DND-41 (cell line): ENCODE results near the gene PRR36.
A peak's percentile ranks its signal among the peaks of the same experiment; 100 is the strongest.

Experiments
- ATAC-seq: fragments of 200-7000 bp; cut with Tn5 transposase; 3 replicates; pipeline ENCODE4 v1.9.1; 2021; ENCODE audit warnings: low read depth; ENCODE audit not compliant: insufficient read depth
- DNase-seq: peaks from one replicate; pipeline ENCODE4 v3.0.0-alpha.2; 2020
- H2AFZ ChIP-seq: 2 replicates; pipeline ENCODE4 v1.6.0; 2012; ENCODE audit warnings: low read depth, low read length
- H3K27ac ChIP-seq: 2 replicates; pipeline ENCODE4 v1.5.1; 2012; ENCODE audit warnings: low read length, inconsistent platforms
- H3K27me3 ChIP-seq: fragments of 200-600 bp; sonication (generic); 2 replicates; pipeline ENCODE4 v1.6.0; 2012; ENCODE audit warnings: low read length, mild to moderate bottlenecking, inconsistent platforms; ENCODE audit not compliant: insufficient read depth, poor library complexity
- H3K36me3 ChIP-seq: 2 replicates; pipeline ENCODE4 v1.5.1; 2012; ENCODE audit warnings: low read length, inconsistent platforms; ENCODE audit not compliant: insufficient read depth
- H3K4me1 ChIP-seq: 2 replicates; pipeline ENCODE4 v1.5.1; 2012; ENCODE audit warnings: mild to moderate bottlenecking, low read length; ENCODE audit not compliant: insufficient read depth
- H3K4me2 ChIP-seq: 2 replicates; pipeline ENCODE4 v1.6.0; 2012; ENCODE audit warnings: mild to moderate bottlenecking, moderate library complexity, low read length, inconsistent platforms; ENCODE audit not compliant: insufficient read depth
- H3K4me3 ChIP-seq, 2 experiments: fragments of 200-600 bp in 1 of 2; shearing (Covaris generic) in 1 of 2; 2 replicates each; pipeline ENCODE4 v1.5.1; 2012 to 2016; ENCODE audit warnings: inconsistent platforms in 2 of 2, low read length in 2 of 2, mild to moderate bottlenecking in 2 of 2, low read depth in 1 of 2, moderate library complexity in 1 of 2
- H3K79me2 ChIP-seq: 2 replicates; pipeline ENCODE4 v1.6.0; 2012; ENCODE audit warnings: low read length, inconsistent platforms; ENCODE audit not compliant: insufficient read depth
- H3K9ac ChIP-seq: 2 replicates; pipeline ENCODE4 v1.6.0; 2012; ENCODE audit warnings: low read depth, mild to moderate bottlenecking, inconsistent platforms, low read length, moderate library complexity
- H3K9me3 ChIP-seq: 2 replicates; pipeline ENCODE4 v1.5.1; 2012; ENCODE audit warnings: low read length, moderate library complexity, mild to moderate bottlenecking, inconsistent platforms; ENCODE audit not compliant: insufficient read depth, severe bottlenecking
- H4K20me1 ChIP-seq: 2 replicates; pipeline ENCODE4 v1.6.0; 2012; ENCODE audit warnings: low read length; ENCODE audit not compliant: insufficient read depth
- EZH2 ChIP-seq: IDR thresholded peaks from 3 replicates; pipeline ENCODE4 v1.6.1; 2012; ENCODE audit warnings: borderline replicate concordance, low read depth, mild to moderate bottlenecking, moderate library complexity, low read length, inconsistent platforms; ENCODE audit not compliant: severe bottlenecking
- TF ChIP-seq, protein P1 (sequence below): IDR thresholded peaks from 2 replicates; pipeline ENCODE4 v1.5.1; 2012; ENCODE audit warnings: borderline replicate concordance, low read length, moderate library complexity, mild to moderate bottlenecking; ENCODE audit not compliant: poor library complexity, severe bottlenecking; ENCODE audit errors: extremely low read depth

Gene PRR36

DNA sequence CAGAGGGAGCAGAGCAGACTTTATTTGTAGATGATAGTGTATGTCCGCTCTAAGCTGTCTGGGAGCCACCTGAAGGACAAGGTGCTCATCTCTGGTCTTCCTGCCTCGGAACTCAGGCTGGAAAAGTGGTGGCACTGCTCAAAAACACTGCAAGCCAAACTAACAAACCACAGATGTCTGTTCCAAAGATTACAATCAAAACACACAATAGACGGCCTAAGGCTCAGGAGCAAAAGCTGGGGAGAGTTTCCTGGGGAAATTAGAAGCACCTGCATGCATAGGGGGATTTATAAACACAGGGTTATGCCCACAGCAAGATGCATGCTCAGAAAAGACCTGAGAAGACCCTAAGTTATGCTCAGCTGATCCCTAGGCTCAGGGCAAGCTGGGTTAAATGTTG, 53.6 kb downstream of the PRR36 start:
- Histone ChIP-seq H3K27me3 (peaks cover 12% of the 10 kb centered on the region), H4K20me1 (no peaks in the 10 kb centered on the region), H3K4me3 (no peak overlapping the region), H3K27ac (no peak overlapping the region), H2AFZ (no peak overlapping the region), H3K79me2 (no peaks in the 10 kb centered on the region), H3K4me1 (no peaks in the 10 kb centered on the region), H3K36me3 (no peaks in the 10 kb centered on the region), H3K9me3 (peaks cover 4% of the 10 kb centered on the region), H3K9ac (no peak overlapping the region), H3K4me2 (no peak overlapping the region)
- no peak for TF ChIP-seq EZH2
- TF ChIP-seq, protein P1, sequence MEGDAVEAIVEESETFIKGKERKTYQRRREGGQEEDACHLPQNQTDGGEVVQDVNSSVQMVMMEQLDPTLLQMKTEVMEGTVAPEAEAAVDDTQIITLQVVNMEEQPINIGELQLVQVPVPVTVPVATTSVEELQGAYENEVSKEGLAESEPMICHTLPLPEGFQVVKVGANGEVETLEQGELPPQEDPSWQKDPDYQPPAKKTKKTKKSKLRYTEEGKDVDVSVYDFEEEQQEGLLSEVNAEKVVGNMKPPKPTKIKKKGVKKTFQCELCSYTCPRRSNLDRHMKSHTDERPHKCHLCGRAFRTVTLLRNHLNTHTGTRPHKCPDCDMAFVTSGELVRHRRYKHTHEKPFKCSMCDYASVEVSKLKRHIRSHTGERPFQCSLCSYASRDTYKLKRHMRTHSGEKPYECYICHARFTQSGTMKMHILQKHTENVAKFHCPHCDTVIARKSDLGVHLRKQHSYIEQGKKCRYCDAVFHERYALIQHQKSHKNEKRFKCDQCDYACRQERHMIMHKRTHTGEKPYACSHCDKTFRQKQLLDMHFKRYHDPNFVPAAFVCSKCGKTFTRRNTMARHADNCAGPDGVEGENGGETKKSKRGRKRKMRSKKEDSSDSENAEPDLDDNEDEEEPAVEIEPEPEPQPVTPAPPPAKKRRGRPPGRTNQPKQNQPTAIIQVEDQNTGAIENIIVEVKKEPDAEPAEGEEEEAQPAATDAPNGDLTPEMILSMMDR = no peak
- peak; percentile 35; the same call in 1 of the 3 replicates for ATAC-seq
- DNase-seq = no peak

DNA sequence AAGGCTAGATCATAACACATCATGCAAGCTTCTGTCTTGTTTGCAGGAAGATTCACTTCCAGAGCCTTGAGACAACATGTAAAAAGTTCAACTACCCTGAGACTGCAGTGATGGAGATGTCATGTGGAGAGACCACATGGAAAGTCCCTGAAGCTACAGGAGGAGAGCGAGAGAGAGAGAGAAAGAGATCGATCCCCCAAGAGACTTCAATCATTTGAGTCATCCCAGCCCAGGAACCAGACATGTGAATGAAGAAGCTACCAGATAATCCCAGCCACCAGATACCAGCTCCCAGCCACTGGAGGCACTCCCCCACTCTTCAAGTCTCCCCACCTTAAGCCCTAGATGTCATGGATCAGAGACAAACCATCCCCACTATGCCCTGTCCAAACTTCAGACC, 54.9 kb downstream of the PRR36 start:
- Histone ChIP-seq H3K4me1 (no peaks in the 10 kb centered on the region), H4K20me1 (no peaks in the 10 kb centered on the region), H3K4me2 (no peak overlapping the region), H3K79me2 (no peaks in the 10 kb centered on the region), H3K9ac (no peak overlapping the region), H3K27me3 (peaks cover 12% of the 10 kb centered on the region), H2AFZ (no peak overlapping the region), H3K36me3 (no peaks in the 10 kb centered on the region), H3K27ac (no peak overlapping the region), H3K4me3 (no peak overlapping the region), H3K9me3 (peaks cover 4% of the 10 kb centered on the region)
- no peak for ATAC-seq
- TF ChIP-seq, protein P1 = no peak
- no peak for TF ChIP-seq EZH2
- DNase-seq = no peak

DNA sequence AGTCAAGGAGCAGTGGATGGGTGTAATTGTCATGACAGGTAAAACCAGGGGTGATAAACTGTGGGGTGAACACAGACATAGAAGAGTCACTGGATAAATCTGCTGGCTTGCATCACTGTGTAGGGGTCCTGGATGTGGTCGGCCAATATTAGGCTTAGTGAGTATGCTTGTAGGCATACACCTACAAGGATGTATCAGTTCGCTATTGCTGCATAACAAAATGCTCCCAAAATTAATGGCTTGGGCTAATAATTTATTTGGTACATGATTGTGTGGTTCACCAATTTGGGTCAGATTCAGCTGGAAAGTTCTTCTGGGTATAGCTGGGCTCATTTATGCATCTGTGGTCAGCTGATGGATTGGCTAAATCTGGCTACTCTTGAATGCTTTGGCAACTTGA, 55.4 kb downstream of the PRR36 start:
- no peaks in the 10 kb centered on the region for H4K20me1 ChIP-seq
- ATAC-seq (no peak), DNase-seq (no peak)
- peaks cover 12% of the 10 kb centered on the region for H3K27me3 ChIP-seq
- H3K27ac ChIP-seq = no peak overlapping the region
- H3K9me3 ChIP-seq = peaks cover 4% of the 10 kb centered on the region
- no peak overlapping the region for H3K4me2 ChIP-seq
- H3K4me3 ChIP-seq = no peak overlapping the region
- no peaks in the 10 kb centered on the region for H3K36me3 ChIP-seq
- TF ChIP-seq EZH2 = no peak
- TF ChIP-seq, protein P1 = no peak
- no peaks in the 10 kb centered on the region for H3K4me1 ChIP-seq
- H3K9ac ChIP-seq = no peak overlapping the region
- no peak overlapping the region for H2AFZ ChIP-seq
- H3K79me2 ChIP-seq = no peaks in the 10 kb centered on the region
